Jurkat, Clone E6-1 (cell line): ENCODE results near the gene AGBL4. TPM values are rescaled to one million over a fixed set of nuclear protein-coding genes. Genes with fewer than 3 reads are reported as not detected.
"Not testable (repeated sequence)": the region's sequence is repeated elsewhere in the genome, so short reads cannot be mapped to it uniquely, and the experiment has no call there.

Source experiments
- DNase-seq: peaks from one replicate; pipeline ENCODE4 v3.0.0-alpha.2; 2011; ENCODE audit warnings: low read depth, low spot score
- H3K4me3 ChIP-seq: 2 replicates; pipeline ENCODE4 v1.5.1; 2011; ENCODE audit warnings: mild to moderate bottlenecking, low read length, control low read depth, moderate library complexity
- polyA plus RNA-seq: library from polyadenylated mRNA; unstranded; fragments of >200 nt; gene quantifications from one replicate; pipeline ENCODE4 v1.2.1, GENCODE V29; 2012; ENCODE audit warnings: missing spikeins; ENCODE audit not compliant: insufficient read length, insufficient read depth

AGBL4 gene
- not detected for polyA plus RNA-seq

GRCh38 chr1:50023292-50024159 lies at the start of gene AGBL4:
Gene AGBL4 (minus strand): TSS chr1:50023954.
- DNase-seq: no peak
- H3K4me3 ChIP-seq: no peak within 1 kb of the TSS

DNA sequence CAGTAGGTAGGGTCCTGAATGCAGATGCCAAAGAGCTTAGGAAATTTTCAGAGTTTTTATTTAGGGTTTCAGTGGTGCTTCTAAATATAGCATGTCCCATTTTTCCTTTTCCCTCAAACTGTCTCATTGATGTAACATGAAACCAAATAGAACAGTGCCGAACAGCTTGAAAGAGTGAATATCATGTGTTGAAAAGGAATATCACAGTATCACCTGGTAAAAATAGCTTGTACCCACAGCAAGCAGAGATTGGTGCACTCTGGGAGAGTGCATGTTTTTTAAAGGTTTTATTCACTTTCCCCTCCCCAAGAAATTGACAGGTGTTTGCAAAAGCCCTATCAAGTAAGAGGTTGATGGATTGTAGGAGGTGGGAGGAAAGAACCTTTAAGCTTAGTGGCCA lies 43.1 kb upstream of the AGBL4 start:
- no peak for DNase-seq
- H3K4me3 ChIP-seq: no peak overlapping the region

DNA sequence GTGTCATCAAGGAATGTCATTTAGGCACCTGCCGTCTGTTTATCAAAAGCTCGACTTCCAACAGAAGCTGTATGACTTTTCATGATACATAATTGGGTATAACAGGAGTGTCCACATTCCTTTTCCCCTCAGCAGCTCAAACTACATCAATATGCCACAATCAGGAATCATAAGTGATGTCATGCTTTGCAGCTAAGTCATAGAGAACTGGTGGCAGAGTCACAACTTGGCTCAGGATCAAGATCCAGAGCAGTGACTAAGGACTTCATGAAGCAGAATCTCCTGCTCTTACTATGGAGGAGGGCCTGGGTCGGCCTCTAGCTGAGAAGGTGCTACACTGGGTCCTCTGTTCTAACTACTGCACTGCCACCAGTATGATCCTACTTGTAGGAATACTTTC lies 36.5 kb upstream of the AGBL4 start:
- DNase-seq: no peak
- no peak overlapping the region for H3K4me3 ChIP-seq

GRCh38 chr1:50048791-50049190 lies 25.0 kb upstream of the AGBL4 start:
- DNase-seq: no peak
- no peak overlapping the region for H3K4me3 ChIP-seq

GRCh38 chr1:50047916-50048694 lies 24.4 kb upstream of the AGBL4 start:
- no peak overlapping the region for H3K4me3 ChIP-seq
- DNase-seq: no peak

GRCh38 chr1:50038237-50038809 lies 14.6 kb upstream of the AGBL4 start:
- H3K4me3 ChIP-seq: no peak overlapping the region
- no peak for DNase-seq

DNA sequence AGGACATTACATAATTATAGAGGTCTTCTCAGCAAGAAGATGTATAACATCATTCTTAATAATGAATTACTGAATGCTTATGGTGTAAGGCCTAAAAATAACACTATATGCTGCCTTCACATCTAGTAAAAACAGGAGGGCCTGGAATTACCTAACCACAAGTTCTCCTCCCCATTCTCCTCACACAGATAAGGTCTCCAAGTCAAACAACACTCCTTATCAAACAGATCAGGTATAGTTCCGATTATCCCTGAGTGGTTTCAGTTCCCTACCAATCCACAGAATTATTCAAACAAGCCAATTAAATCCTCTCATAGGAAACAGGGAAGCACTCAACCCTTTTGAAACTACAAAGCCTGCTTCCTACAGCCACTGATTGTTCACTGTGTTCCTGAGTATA lies 4.0 kb upstream of the AGBL4 start:
- H3K4me3 ChIP-seq: no peak overlapping the region
- no peak for DNase-seq

GRCh38 chr1:49995734-49996133 lies 28.0 kb downstream of the AGBL4 start:
- H3K4me3 ChIP-seq: no peak overlapping the region
- DNase-seq: no peak

DNA sequence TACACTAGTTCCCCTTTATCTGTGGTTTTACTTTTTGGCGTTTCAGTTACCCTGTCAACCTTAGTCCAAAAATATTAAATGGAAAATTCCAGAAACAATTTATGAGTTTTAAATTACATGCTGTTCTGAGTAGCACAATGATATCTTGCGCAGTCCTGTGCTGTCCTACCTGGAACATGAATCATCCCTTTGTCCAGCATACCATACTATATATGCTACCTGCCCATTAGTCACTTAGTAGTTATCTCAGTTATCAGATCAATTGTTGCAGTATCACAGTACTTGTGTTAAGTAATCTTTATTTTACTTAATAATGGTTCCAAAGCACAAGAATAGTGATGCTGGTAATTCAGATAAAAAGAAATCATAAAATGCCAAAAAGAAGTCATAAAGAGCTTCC lies 52.7 kb downstream of the AGBL4 start:
- DNase-seq: no peak
- no peak overlapping the region for H3K4me3 ChIP-seq

DNA sequence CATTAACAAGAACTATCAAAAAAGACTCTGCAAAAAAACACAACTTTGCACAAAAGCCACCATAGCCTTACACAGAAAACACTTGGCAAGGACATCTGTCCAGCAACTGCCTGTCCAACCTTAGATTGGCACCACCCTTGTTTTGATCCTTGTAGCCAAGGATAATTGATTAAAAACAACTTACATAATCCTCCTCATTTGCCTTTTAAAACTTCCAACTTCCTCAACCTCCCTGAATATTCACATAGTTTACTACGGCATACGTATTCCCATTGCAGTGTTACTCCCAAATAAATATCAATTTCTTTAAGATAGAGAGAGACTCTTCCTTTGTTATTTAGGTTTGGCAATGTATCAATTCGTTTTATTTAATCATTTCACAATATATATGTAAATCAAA lies 72.4 kb downstream of the AGBL4 start:
- H3K4me3 ChIP-seq: no peak overlapping the region
- DNase-seq: no peak

- not testable (repeated sequence) for DNase-seq, H3K4me3 ChIP-seq
Measured at GRCh38 chr1:49915301-49915700, 108.5 kb downstream of the AGBL4 start.

DNA sequence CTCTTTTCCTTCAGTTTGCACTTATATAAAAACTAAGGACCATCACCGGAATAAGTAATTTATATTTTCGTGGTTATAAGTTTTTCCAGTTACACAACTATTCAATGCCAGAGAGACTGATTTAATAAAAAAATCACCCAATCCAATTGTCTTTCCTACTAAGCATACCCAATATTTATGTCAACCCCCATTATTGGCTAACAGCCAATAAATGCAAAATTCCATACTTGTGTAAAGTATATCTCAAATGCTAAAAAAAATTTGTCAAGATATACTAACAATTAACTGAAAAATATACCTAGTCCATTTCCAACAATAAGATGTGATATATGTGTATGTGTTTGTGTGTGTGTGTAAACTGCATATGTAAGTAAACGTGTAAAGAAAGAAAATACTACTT lies 117.4 kb downstream of the AGBL4 start:
- no peak overlapping the region for H3K4me3 ChIP-seq
- no peak for DNase-seq

GRCh38 chr1:49864581-49864980 lies 159.2 kb downstream of the AGBL4 start:
- no peak overlapping the region for H3K4me3 ChIP-seq
- no peak for DNase-seq

DNA sequence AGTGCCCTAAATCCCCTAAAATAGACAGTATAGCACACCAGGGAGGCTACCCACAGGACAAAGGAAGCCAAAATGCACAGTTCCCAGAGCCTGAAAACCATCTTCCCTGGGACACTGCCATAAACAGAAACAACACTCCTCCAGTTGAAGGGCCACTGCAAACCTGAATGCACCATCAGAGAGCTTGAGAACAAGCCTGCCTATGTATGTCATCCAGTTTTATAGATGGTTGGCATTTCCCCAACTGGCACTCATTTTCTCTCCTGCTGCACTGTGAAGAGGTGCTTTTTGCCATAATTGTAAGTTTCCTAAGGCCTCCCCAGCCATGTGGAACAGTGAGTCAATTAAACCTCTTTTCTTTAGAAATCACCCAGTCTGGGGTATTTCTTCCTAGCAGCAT lies 169.0 kb downstream of the AGBL4 start:
- DNase-seq: no peak

DNA sequence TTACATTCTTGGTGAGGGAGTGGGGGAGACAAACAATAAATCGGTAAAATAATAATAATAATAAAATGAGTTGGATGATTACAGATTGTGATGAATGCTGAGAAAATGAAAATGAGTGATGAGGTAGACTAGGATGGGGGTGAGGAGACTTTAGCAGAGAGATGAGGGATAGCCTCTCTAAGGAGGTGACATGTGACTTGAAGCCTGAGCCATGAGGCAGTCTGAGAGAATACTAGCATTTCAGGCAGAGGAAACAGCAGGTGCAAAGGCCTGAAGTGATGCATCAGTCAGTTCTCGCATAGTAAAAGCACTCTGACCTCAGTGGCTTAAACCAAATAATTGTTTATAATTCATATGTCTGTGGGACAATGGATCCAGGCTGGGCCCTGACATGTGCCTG lies 181.2 kb downstream of the AGBL4 start:
- H3K4me3 ChIP-seq: no peak overlapping the region
- no peak for DNase-seq

More for the DNA sequence above, 169.0 kb downstream of the AGBL4 start:
- H3K4me3 ChIP-seq: no peak overlapping the region

DNA sequence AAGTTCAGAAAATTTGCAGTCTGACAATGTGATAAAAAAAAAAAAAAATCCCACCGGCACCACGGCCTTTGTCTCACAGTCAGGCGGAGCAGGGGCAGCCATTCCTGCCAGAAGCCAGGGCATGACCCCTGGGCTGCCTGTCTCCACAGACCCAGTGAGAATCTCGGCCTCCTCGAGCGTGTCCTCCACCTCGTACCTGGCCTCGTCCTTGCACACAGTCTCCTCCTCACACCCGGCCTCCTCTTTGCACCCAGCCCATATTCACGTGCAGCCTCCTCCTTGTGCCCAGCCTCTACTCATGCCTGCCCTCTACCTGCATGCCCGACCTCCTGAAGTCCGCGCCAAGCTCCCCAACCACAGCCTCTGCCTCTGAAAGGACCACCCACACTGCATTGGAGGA lies 182.0 kb downstream of the AGBL4 start:
- no peak overlapping the region for H3K4me3 ChIP-seq

DNA sequence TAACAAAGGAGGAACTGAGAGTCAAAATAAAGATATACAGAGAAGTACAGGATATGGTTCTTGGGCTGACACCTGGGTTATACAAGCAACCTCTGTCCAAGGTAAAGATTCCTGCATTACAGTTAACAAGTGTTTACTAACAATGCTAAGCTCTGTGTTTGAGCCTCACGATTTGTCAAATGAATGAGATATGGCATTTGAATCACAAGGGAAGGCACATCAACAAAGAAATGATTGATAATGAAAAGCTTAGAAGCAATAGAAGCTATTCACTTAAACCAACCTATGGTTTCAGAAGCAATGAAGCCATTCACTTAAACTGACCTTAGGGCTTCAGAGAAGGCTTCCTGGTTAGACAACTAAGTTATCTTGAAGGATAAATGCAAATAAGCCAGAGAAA lies 199.5 kb downstream of the AGBL4 start:
- DNase-seq: no peak
- no peak overlapping the region for H3K4me3 ChIP-seq

More for the DNA sequence above, 182.0 kb downstream of the AGBL4 start:
- no peak for DNase-seq

DNA sequence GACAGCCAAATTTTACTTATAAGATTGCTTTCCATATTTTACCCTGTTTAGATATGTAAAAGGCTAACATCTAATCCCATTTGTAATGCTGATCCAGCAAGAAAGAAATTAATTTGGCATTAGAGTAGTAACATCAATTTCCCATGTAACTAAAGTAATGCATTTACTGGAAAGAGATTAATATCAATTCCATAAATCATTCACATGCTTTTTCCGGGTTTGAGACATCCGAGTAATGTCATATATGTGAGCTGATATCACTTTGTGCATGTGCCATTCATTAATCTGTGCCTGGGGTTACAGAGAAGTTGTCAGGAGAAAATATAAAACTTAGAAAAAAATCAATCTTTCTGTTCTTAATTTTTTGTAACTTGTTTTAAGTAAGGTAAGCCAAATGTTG lies 206.1 kb downstream of the AGBL4 start:
- DNase-seq: no peak
- H3K4me3 ChIP-seq: no peak overlapping the region

- not testable (repeated sequence) for DNase-seq, H3K4me3 ChIP-seq
Measured at GRCh38 chr1:49787013-49787412, 236.7 kb downstream of the AGBL4 start.

DNA sequence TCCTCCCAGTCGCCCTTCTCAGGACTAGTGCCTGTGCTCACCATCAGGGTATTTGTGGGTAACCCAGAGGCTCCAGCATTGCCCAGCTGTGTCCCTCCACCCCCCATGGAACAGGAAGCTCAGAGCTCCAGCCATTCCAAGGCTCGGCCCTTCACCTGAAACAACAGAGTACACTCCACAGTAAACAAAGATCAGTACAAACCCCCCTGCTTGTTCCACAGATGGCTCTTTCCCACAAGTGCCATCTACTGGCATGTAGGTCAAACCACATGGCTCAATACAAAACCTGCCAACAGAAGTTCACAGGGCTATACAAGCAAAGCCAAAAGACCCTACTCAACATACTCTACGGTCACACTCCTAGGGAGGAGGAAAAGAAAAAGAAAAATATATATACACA lies 258.7 kb downstream of the AGBL4 start:
- peak; percentile 33 for DNase-seq
- H3K4me3 ChIP-seq: no peak overlapping the region
